IPS DF 4.7 (cell line): ENCODE results near the gene LAMTOR3.

ENCODE experiments used
- DNase-seq: peaks from one replicate; pipeline ENCODE4 v3.0.0-alpha.2; 2013; ENCODE audit warnings: low spot score; ENCODE audit errors: extremely low read depth

LAMTOR3 gene

GRCh38 chr4:99894161-99894997, at the start of gene LAMTOR3:
Gene LAMTOR3 (minus strand): TSS chr4:99894427. CDS start chr4:99893963, 464 bp downstream.
- peak; percentile 46 for DNase-seq

GRCh38 chr4:99938243-99938753, 44.1 kb upstream of the LAMTOR3 start:
- no peak for DNase-seq

GRCh38 chr4:99934891-99935290, 40.7 kb upstream of the LAMTOR3 start:
- no peak for DNase-seq

GRCh38 chr4:99927566-99927965, 33.3 kb upstream of the LAMTOR3 start:
- no peak for DNase-seq

- DNase-seq: no peak
Measured at GRCh38 chr4:99921174-99921573, 26.9 kb upstream of the LAMTOR3 start.

- DNase-seq: no peak
Measured at GRCh38 chr4:99918656-99919055, 24.4 kb upstream of the LAMTOR3 start.

- DNase-seq: no peak
Measured at GRCh38 chr4:99917575-99917974, 23.3 kb upstream of the LAMTOR3 start.

GRCh38 chr4:99915449-99915848, 21.2 kb upstream of the LAMTOR3 start:
- no peak for DNase-seq

- no peak for DNase-seq
Measured at GRCh38 chr4:99894998-99895397, 771 bp upstream of the LAMTOR3 start.

GRCh38 chr4:99893839-99894160, 427 bp downstream of the LAMTOR3 start:
- no peak for DNase-seq

- DNase-seq: no peak
Measured at GRCh38 chr4:99893029-99893428, 1.2 kb downstream of the LAMTOR3 start.

GRCh38 chr4:99891351-99891750, 2.9 kb downstream of the LAMTOR3 start:
- no peak for DNase-seq

- DNase-seq: no peak
Measured at GRCh38 chr4:99887837-99888236, 6.4 kb downstream of the LAMTOR3 start.

- DNase-seq: no peak
Measured at GRCh38 chr4:99886146-99886545, 8.1 kb downstream of the LAMTOR3 start.

- no peak for DNase-seq
Measured at GRCh38 chr4:99885687-99886086, 8.5 kb downstream of the LAMTOR3 start.

GRCh38 chr4:99885063-99885664, 9.1 kb downstream of the LAMTOR3 start:
- no peak for DNase-seq

GRCh38 chr4:99879458-99879857, 14.8 kb downstream of the LAMTOR3 start:
- DNase-seq: no peak

- DNase-seq: no peak
Measured at GRCh38 chr4:99878604-99879003, 15.6 kb downstream of the LAMTOR3 start.

- DNase-seq: no peak
Measured at GRCh38 chr4:99876946-99877345, 17.3 kb downstream of the LAMTOR3 start.

GRCh38 chr4:99875071-99875470, 19.2 kb downstream of the LAMTOR3 start:
- DNase-seq: no peak

- no peak for DNase-seq
Measured at GRCh38 chr4:99872570-99872969, 21.7 kb downstream of the LAMTOR3 start.

- DNase-seq: peak; percentile 5
Measured at GRCh38 chr4:99868126-99868596, 26.1 kb downstream of the LAMTOR3 start.

- DNase-seq: no peak
Measured at GRCh38 chr4:99863804-99864203, 30.4 kb downstream of the LAMTOR3 start.
